Measurements from ENCODE around the gene CORO1C.
"Not testable (repeated sequence)": the region's sequence is repeated elsewhere in the genome, so short reads cannot be mapped to it uniquely, and the experiment has no call there.

CORO1C gene

GRCh38 chr12:108633534-108634248 is 97.6 kb downstream of the CORO1C start, which contains the start of gene SELPLG:
Gene SELPLG, minus strand, starts transcription at chr12:108633894. Its CDS starts 9,587 bp downstream, at chr12:108624307.
- DNase-seq (ENCODE audit: low spot score) = peak; percentile 94

DNA sequence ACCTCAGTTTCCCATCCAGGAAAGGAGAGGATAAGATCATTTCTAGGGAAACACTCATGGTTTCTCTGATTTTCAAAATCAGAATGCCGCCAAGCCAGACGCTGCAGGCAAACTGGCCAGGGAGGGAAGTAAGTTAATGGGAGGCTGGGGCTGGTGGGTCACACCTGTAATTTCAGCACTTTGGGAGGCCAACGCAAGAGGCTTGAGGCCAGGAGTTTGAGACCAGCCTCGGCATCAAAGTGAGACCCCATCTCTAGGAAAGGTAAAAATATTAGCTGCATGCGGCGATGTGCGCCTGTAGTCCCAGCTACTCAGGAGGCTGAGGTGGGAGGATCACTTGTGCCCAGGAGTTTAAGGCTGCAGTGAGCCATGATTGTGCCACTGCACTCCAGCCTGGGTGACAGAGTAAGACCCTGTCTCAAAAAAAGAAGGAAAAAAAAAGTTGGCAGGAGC is 98.2 kb downstream of the CORO1C start:
- no peak for DNase-seq (ENCODE audit: low spot score)

GRCh38 chr12:108631261-108631660 is 100.1 kb downstream of the CORO1C start:
- DNase-seq (ENCODE audit: low spot score) = not testable (repeated sequence)

- no peak for DNase-seq (ENCODE audit: low spot score)
These were observed 100.7 kb downstream of the CORO1C start for GRCh38 chr12:108630481-108631207.

- peak; percentile 80 for DNase-seq (ENCODE audit: low spot score)
These were observed 101.4 kb downstream of the CORO1C start for GRCh38 chr12:108629824-108630476.

DNA sequence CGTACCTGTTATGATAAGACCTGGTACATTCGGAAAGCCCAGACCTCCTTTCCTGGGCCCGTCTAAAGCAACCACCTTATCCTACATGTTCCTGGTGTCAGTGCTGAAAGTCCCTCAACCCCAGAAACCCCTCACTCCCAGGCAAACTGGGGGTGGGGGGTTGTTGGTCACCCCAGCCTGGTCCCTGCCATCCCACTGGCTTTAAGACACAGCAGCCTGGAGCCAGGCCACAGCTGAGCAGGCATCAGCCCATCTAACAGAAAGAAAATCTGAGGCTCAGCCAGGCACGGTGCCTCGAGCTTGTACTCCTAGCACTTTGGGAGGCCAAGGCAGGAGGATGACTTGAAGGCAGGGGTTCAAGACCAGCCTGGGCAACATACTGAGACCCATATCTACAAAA is 102.2 kb downstream of the CORO1C start:
- DNase-seq (ENCODE audit: low spot score) = no peak

DNA sequence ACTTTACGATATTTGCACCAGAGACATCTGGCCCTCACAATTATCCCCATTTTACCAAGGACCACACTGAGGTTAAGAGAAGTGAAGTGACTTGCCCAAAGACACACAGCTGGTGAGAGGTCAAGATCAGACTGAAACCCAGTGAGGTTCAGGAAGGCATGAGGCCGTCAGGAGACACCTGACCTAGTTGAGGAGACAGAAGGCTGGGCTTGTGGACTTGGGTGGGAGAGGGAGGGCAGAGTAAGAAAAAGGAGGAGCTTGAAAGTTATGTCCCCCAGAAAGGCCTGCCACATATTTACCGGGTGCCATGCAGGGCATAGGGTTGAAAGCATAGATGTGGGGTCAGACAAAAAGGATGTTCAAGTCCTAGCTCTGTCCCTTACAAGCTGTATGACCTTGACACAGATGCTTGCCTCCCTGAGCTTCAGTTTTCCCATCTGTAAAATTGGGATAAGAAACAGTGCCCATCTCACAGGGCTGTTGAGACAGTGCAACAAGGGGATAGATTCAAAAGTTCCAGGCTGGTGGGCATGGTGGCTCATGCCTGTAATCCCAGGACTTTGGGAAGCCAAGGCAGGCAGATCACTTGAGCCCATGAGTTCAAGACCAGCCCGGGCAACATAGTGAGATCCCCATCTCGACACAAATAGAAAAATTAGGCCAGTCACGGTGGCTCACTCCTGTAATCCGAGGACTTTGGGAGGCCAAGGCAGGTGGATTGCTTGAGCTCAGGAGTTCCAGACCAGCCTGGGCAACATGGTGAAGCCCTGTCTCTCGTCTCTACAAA is 104.0 kb downstream of the CORO1C start:
- DNase-seq (ENCODE audit: low spot score) = no peak

DNA sequence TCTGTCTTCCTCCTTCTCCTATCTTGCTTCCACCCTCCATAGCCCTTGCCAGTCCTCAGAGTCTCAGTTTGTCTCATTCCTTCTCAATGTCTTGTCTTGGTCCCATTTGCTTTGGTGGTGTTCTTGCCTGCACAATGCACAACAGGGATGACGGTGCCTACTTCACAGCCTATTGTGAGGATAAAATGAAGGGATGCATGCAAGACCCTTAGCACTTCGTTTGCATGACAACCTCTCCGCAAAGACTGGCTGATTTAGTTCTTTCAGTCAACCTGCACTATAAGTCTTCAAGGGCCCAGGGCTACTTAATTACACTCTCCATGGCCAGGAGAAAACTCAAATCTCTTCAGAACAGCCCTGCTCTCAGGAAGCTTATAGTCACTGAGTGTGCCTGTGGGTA is 106.1 kb downstream of the CORO1C start:
- no peak for DNase-seq (ENCODE audit: low spot score)

DNA sequence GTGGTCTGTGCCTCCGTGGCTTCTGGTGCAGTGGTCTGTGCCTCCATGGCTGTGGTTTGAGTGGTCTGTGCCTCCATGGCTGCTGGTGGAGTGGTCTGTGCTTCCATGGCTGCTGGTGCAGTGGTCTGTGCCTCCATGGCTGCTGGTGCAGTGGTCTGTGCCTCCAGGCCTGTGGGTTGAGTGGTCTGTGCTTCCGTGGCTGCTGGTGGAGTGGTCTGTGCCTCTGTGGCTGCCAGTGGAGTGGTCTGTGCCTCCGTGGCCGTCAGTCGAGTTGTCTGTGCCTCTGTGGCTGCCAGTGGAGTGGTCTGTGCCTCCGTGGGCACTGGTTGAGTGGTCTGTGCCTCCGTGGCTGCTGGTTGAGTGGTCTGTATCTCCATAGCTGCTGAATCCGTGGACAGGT is 107.7 kb downstream of the CORO1C start:
- DNase-seq (ENCODE audit: low spot score) = no peak

- no peak for DNase-seq (ENCODE audit: low spot score)
These were observed 108.3 kb downstream of the CORO1C start for GRCh38 chr12:108622921-108623514.

GRCh38 chr12:108622421-108622820 is 108.9 kb downstream of the CORO1C start:
- no peak for DNase-seq (ENCODE audit: low spot score)

DNA sequence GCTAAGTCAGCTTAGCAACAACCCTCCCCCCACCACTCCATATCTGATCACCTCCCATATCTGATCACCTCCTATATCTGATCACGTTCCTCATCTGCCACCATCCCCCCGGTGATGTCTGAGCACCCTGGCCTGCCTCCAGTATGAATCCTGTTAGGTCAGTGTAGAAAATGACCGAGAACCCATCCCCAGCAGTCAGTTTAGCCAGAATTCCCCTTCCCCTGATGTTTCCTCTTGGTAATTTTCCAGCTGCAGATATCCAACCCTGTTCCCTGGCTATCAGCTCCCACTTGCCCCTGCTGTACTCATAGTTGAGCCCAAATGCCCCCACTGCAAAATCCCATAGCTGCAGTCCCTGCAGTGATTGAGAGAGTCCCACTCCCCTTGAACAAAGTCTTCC is 110.2 kb downstream of the CORO1C start:
- no peak for DNase-seq (ENCODE audit: low spot score)

- no peak for DNase-seq (ENCODE audit: low spot score)
These were observed 111.0 kb downstream of the CORO1C start for GRCh38 chr12:108620236-108620879.

- no peak for DNase-seq (ENCODE audit: low spot score)
These were observed 111.8 kb downstream of the CORO1C start for GRCh38 chr12:108619369-108620160.

DNA sequence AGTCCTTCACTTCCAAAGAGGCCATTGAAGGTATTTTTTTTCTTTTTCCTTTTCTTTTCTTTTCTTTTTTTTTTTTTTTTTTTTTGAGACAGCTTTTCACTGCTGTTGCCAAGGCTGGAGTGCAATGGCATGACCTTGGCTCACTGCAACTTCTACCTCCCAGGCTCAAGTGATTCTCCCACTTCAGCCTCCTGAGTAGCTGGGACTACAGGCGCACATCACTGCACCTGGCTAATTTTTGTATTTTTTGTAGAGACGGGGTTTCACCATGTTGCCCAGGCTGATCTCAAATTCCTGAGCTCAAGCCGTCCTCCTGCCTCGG is 112.4 kb downstream of the CORO1C start:
- DNase-seq (ENCODE audit: low spot score) = not testable (repeated sequence)

- peak; percentile 70 for DNase-seq (ENCODE audit: low spot score)
These were observed 113.0 kb downstream of the CORO1C start for GRCh38 chr12:108618079-108618952.

DNA sequence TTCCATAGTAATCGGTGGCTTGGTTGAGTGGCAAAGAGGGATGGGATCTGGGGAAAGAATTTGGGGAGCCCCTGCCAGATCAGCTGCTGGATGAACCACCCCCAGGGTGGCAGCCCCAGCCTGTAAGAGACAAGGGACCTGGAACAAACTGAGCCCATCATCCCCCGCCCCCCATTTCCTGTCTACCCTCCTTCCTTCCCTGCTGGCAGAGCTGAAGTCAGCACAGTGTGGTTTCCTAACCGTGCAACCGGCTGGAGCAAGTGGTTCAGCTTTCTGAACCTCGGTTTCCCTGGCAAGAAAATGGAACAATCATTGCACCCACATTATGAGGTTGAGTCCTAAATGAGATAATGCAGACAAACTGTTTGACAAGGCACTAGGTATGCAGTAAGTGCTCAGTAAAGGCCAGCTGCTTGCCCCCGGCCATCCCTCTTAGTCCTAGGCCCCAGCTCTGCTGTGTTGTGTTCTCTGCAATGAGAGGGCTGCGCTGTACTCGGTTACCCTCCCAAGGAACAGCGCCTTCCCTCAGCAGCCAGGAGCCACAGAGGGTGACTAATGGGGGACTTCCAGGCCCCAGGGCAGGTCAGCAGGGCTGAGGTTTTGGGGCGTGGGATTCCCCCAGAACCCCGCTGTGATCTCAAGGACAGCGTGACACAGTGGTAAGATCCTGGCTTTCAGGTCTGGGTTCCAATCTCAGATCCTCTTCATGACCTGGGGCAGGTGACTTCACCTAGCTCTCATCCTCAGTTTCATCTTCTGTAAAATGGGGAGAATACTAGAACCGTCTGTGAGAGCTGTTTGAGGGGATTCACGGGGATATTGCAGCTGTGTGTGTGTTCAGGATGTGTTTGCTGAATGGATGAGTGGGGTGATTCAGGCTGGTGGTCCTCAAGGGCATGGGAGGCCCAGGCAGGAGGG is 114.1 kb downstream of the CORO1C start:
- peak; percentile 90 for DNase-seq (ENCODE audit: low spot score)

DNA sequence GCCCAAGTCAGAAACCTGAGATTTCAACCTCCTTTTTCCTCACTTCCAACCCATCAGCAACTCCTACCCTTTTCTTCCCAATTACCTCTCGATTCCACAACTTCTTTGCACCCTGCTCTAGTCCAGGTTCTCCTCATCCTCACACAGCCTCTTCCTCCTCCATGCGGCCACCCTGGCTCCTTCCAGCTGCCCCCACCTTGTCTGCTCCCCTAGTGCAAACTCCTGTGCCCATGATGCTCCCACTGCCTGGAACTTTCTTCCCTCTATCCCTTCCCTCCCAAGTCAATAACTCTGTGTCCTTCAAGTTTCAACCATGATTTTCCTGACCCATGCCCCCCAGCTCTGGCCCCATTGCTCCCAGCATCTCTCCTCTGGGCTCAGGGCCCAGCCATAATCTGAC is 115.0 kb downstream of the CORO1C start:
- DNase-seq (ENCODE audit: low spot score) = no peak

Data from CD4-positive, alpha-beta T cell treated with Interleukin-15 for 4 hours (primary cell).